GM10266 (cell line): ENCODE measurements around the gene CCDC27.

Source experiments
- DNase-seq: peaks from one replicate; pipeline ENCODE4 v3.0.0; 2012; ENCODE audit errors: extremely low spot score
- TF ChIP-seq, protein P1 (sequence below): IDR thresholded peaks from 2 replicates; pipeline ENCODE4 v1.5.1; 2012; ENCODE audit warnings: mild to moderate bottlenecking, low read depth; ENCODE audit not compliant: control insufficient read depth, insufficient read depth; ENCODE audit errors: missing control alignments

CCDC27 gene

DNA sequence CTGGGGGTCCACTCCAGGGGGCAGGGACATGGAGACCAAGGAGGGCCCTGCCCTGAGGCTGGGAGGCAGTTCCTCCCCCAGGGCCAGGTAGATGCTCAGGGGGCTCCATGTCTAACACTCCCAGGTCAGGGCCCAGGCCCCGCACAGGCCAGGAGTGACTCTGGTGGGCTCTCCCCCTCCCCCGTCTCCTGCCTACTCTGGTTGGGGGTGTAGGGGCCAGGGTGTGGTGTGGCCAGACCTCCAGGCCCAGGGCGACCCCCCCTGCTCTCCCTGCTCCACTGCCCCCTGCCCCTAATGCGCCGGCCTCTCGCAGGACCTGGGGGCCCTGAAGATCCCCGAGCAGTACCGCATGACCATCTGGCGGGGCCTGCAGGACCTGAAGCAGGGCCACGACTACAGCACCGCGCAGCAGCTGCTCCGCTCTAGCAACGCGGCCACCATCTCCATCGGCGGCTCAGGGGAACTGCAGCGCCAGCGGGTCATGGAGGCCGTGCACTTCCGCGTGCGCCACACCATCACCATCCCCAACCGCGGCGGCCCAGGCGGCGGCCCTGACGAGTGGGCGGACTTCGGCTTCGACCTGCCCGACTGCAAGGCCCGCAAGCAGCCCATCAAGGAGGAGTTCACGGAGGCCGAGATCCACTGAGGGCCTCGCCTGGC lies 19.7 kb upstream of the CCDC27 start:
- TF ChIP-seq, protein P1, sequence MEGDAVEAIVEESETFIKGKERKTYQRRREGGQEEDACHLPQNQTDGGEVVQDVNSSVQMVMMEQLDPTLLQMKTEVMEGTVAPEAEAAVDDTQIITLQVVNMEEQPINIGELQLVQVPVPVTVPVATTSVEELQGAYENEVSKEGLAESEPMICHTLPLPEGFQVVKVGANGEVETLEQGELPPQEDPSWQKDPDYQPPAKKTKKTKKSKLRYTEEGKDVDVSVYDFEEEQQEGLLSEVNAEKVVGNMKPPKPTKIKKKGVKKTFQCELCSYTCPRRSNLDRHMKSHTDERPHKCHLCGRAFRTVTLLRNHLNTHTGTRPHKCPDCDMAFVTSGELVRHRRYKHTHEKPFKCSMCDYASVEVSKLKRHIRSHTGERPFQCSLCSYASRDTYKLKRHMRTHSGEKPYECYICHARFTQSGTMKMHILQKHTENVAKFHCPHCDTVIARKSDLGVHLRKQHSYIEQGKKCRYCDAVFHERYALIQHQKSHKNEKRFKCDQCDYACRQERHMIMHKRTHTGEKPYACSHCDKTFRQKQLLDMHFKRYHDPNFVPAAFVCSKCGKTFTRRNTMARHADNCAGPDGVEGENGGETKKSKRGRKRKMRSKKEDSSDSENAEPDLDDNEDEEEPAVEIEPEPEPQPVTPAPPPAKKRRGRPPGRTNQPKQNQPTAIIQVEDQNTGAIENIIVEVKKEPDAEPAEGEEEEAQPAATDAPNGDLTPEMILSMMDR: no peak
- no peak for DNase-seq

DNA sequence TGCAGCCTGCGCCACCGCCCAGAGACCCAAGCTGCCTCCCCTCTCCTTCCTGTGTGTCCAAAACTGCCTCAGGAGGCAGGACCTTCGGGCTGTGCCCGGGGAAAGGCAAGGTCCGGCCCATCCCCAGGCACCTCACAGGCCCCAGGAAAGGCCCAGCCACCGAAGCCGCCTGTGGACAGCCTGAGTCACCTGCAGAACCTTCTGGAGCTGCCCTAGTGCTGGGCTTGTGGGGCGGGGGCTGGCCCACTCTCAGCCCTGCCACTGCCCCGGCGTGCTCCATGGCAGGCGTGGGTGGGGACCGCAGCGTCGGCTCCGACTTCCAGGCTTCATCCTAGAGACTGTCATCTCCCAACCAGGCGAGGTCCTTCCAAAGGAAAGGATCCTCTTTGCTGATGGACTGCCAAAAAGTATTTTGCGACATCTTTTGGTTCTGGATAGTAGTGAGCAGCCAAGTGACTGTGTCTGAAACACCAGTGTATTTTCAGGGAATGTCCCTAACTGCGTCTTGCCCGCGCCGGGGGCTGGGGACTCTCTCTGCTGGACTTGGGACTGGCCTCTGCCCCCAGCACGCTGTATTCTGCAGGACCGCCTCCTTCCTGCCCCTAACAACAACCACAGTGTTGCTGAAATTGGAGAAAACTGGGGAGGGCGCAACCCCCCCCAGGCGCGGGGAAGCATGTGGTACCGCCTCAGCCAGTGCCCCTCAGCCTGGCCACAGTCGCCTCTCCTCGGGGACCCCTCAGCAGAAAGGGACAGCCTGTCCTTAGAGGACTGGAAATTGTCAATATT lies 19.0 kb upstream of the CCDC27 start:
- TF ChIP-seq, protein P1: no peak
- DNase-seq: no peak

DNA sequence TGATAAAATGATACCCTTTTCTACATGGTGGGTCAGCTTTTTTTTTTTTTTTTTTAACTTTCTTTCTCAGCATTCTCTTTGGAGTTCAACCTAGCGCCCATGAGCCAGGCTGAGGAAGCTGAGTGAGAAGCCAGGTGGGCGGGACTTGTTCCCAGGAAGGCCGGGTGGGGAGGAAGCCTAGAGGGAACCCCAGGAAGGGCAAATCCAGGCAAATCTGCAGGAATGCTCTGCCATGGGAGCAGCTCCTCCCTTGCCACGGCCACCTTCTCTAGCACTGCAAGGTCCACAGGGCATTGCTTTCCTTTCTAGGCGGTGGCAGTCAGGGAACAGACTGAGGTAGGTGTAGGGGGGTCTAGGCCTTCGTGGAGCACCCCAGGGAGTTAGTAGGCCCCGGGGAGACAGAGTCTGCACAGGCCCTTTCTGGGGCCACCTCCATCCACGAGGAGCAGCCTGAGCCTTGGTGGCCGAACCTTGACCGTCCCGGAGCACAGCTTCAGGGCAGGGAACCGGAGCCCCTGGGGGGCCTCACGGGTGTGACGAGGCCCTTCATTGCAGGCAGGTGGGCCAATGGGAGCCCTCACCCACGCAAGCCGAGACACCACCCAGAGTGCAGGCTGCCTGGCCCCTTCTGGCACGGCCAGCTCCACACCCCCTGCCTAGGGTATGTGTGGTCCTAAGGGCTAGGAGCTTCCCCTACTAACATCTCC lies 18.2 kb upstream of the CCDC27 start:
- no peak for DNase-seq
- TF ChIP-seq, protein P1: no peak

DNA sequence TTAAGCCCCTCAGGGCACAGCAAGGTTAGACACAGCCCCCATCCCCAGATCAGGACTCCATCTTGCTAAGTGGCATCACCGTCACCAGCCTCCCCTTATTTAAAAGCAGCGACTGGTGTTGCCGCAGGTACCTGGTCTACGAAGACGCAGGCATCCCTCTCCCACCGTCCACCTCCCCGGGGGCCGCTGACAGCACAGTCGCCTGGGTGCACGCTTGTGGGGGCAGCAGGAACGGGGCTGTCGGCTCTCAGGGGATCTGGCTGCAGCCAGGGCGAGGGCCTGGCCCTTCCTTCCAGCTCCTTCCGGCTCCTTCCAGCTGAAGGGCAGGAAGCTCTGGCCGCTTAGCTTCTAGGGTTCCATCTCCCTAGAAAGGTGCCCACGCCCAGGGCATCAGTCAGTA lies 17.6 kb upstream of the CCDC27 start:
- TF ChIP-seq, protein P1: no peak
- no peak for DNase-seq

DNA sequence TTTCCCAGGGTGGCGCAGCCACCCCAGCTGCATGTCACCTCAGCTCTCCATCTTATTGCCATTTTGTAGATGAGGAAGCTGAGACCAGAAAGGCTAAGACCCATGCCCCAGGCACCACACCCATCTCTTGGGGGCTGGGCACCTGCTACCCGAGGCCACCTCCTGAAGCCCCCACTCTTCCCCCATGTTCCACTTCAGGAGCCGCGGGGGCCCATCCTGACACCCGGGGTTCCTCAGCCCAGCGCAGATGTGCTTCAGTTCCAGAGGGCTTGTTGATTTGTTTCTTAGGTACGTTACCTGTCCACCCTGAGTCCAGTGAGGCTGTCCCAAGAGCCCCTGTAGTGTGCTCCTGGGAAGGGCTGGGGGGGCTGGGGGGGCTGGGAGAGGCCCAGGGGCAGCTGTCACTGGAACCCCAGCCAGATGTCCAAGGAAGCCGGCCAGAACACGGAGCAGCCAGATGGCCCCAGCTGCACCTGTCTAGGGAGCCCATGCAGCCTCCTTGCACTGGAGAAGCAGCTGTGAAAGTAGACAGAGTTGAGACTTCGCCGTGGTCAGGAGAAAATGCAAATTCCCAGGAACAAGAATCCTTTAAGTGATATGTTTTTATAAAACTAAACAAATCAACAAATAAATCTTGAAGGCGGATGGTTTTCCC lies 17.1 kb upstream of the CCDC27 start:
- no peak for DNase-seq
- TF ChIP-seq, protein P1: no peak

DNA sequence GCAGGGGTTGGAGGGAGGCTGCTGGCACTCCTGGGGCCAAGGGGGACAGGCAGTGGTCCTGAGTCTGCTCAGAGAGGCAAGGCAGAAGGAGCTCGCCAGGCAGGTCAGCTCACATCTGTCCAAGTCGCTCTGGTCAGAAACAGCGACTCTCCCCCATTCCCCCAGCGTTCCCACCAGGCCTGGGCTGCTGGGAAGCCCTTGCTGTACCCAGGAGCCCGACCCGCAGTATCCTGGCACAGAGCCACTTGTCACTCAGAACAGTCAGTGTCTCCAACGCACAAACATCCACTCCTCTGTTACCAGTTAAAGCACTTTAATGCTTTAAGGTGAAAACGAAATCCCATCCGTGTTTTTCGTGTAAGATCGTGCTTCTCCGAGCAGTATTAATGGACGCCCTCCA lies 16.6 kb upstream of the CCDC27 start:
- TF ChIP-seq, protein P1: no peak
- no peak for DNase-seq
